HG03571 (cell line): ENCODE results near the gene RCL1.
"Not testable (repeated sequence)": the region's sequence is repeated elsewhere in the genome, so short reads cannot be mapped to it uniquely, and the experiment has no call there.

Source experiments
- ATAC-seq: cut with Tn5 transposase; IDR thresholded peaks from one replicate; pipeline ENCODE4 v1.9.1; 2021; ENCODE audit not compliant: unreplicated experiment

RCL1 gene, protein sequence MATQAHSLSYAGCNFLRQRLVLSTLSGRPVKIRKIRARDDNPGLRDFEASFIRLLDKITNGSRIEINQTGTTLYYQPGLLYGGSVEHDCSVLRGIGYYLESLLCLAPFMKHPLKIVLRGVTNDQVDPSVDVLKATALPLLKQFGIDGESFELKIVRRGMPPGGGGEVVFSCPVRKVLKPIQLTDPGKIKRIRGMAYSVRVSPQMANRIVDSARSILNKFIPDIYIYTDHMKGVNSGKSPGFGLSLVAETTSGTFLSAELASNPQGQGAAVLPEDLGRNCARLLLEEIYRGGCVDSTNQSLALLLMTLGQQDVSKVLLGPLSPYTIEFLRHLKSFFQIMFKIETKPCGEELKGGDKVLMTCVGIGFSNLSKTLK

DNA sequence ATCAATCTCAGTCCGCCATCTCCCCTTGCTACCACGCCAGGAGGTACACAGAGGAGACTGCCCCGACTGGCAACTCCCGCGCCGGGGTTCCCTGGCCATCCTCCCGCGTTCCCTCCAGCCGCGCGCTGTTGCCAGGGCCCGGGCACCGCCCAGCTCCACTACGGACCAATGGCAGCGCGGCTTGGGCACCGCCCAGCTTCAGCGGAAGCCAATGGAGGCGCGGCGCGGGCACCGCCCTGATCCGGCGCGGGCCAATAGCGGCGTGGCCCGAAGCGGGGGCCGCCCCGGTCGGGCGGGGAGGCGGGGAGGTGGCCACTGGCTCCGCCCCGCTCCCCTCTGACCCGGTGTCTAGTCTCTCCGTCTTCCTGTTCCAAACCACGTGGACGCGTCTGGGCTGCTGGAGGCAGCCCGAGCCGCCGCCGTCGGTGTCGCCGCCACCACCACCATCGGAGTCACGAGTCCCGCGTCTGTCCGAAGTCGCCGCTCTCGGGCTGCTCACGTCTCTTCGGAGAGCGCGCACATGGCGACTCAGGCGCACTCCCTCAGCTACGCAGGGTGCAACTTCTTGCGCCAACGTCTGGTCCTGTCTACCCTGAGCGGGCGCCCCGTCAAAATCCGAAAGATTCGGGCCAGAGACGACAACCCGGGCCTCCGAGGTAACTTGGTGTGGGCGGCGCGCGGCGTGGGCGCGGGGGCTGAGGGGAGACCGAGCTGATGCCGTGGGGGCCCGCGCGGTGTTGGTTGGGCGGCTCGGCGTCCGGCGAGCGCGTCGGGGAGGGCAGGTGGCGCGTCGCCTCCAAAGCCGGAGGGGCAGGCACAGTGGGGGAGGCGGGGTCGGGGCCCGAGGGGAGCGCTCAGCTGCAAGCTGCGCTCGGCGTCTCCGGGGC lies at the start of gene RCL1:
Gene RCL1, plus strand, starts transcription at position 373 of the 887 bp plus-strand sequence. Its CDS starts 148 bp downstream, at position 521.
- peak; percentile 95 for ATAC-seq

DNA sequence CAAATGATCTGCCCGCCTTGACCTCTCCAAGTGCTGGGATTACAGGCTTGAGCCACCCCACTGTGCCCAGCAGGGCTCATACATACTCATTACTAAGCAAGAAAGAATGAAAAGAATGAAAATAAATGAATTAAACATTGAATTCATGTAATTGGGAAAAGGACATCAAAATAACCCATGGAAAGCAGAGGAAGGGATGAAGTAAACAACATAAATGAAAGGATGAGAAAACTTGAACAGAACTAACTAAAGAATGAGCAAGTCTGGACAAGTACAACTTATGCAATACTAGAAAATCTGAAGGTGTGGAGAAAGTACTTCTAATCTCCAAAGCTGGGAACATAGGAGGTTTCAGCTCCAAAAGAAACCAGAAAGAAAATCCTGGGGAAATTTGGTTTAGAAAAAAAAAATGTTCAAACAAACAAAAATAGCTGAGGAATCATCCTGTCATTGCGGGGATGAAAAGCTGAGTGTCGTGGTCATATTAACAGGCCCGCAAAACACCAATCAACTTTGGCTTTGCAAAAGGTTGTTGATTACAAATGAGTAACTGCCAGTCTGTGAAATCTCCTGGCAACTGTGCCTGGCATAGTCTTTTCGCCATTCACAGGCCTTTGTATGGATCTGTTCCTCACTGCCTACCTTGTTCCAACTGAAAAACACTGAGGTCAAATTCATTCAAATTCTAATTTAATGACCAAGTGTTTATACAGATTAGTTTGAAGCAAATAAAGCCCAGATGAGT lies 49.4 kb upstream of the RCL1 start:
- ATAC-seq, result no peak

DNA sequence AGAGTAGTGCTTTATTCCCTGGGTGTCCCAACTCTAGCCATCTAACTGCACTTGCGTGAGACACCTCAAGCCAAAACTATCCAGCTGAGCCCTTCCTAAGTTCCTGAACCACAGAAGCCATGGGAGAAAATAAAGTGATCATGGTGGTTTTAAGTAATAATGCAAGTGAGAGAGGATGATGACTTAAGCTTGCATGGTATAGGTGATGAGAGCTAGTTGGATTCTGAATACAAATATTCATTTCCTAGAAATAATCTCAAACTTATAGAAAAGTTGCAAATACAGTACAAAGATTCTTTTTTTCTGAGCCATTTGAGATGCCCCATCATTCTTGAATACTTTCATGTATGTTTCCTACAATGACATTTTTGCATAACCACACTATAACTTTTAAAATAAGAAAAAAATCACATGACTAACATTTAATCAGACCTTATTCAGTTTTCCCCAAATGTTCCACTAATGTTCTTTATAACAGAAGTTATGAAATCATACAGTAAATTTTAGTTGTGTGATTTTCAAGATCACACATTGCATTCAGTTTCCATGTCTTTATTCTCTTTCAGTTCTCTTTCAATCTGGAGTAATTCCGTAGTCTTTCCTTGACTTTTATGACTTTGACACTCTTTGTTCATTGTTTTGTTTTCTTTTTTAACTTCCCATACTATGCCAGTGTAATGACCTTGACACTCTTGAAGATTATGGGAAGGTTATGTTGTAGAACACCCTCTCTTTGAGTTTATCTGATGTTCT lies 46.3 kb upstream of the RCL1 start:
- ATAC-seq, result no peak

DNA sequence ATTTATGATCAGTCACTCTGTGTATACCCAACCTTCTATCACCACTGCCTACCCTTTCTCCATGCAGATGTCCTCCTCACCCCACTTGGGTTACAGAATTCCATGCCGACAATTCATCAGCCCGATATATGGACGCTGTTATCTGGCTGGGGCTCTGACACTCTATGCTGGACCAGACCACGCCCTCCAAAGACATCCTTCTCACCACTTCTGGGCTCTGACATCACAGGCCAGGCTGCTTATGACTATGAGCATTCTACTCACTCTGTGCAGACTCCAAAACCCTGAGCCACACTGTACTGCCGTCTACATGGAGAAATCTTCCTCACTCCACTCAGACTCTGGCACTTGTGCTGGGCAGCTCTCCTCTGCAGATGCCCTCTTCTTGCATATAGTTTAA lies 44.1 kb upstream of the RCL1 start:
- no peak for ATAC-seq

DNA sequence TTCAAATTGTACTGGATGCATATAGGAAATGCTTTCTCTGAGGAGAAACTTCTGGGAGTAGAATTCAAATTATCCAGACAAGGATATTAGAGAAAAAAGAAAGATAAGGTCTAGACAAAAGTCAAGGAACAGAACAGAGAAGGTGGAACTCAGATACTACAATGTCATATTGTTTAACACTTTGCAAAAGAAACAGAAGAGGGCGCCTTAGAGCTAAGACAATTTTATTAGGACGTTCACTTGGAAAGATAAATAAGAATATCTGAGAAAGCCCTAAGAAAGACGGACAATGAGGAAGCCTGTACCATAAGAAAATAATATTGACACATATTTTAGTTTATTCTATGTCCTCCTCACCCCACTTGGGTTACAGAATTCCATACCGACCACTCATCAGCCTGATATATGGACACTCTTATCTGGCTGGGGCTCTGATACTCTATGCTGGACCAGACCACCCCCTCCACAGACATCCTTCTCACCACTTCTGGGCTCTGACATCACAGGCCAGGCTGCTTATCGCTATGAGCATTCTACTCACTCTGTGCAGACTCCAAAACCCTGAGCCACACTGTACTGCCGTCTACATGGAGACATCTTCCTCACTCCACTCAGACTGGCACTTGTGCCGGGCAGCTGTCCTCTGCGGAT lies 42.6 kb upstream of the RCL1 start:
- ATAC-seq, result no peak

DNA sequence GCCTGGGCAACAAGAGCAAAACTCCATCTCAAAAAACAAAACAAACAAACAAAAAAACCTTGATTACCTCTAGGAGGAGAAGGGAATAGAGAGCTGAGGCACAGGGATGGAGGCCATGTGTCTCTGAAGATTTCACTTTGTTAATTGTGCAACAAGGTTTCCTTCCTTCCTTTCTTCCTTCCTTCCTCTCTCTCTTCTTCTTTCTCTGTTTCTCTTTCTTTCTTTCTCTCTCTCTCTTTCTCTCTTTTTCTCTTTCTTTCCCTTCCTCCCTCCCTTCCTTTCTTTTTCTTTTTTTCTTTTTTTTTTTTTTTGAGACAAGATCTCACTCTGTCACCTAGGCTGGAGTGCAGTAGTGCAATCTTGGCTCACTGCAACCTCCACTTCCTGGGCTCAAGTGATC lies 38.2 kb upstream of the RCL1 start:
- ATAC-seq, result not testable (repeated sequence)

DNA sequence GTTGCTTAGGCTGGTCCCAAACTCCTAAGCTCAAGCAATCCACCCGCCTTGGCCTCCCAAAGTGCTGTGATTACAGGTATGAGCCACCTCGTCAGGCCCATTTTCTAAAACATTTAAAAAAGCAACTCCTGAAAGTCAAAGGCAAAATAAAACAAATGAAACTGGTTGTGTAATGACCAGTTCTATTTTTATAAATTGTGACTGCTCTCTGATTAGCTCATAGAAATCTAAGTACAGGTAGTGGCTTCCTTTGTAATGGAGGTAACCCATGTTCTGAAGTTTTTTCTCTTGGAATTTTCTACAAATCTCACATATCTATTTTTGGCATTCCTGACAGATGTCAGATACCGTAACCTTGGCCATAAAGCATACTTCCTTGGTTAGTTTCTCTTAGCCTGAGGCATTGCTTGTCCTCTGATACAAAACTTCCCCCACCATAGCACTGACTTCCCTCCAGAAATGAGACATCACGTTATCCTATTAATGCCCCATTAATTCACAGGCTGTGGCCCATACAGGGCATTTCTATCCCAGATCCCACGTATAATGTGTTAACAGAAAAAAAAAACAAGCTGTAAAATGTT lies 37.6 kb upstream of the RCL1 start:
- ATAC-seq, result no peak

DNA sequence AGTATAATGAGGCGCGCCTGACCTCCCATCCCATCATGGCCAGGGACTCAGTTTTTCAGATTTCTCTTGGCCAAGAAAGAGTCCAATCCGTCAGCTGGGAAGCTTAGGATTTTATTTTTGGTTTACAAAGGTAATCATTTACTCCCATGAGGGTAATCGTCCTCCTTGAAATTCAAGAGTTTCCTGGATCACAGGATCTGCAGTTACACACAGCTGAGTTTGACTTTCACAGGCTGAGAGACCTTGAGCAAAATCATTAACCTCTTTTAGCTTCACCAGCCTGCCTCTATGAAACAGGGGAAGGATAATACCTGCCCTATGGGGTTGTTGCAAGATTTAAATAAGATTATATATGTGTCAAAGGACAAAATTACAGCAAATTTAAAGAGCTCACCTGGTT lies 36.3 kb upstream of the RCL1 start:
- no peak for ATAC-seq

DNA sequence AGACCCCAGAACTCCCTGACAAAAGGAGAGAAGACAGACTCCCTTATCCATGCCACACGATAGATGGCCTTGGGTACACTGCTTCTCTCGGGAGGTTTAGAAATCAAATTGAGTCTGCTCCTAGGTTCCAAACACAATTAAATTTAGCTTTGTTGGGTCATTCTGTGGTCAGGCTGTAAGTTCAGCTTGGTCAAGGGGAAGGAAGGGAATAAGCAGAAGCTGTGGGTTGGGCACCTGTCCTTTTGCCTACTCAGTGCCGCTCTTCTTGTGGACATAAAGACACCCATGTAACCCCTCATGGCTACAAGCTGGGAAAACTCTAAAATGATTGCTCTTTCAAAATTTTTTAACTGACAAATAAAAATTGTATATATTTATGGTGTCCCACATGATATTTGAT lies 32.6 kb upstream of the RCL1 start:
- no peak for ATAC-seq

DNA sequence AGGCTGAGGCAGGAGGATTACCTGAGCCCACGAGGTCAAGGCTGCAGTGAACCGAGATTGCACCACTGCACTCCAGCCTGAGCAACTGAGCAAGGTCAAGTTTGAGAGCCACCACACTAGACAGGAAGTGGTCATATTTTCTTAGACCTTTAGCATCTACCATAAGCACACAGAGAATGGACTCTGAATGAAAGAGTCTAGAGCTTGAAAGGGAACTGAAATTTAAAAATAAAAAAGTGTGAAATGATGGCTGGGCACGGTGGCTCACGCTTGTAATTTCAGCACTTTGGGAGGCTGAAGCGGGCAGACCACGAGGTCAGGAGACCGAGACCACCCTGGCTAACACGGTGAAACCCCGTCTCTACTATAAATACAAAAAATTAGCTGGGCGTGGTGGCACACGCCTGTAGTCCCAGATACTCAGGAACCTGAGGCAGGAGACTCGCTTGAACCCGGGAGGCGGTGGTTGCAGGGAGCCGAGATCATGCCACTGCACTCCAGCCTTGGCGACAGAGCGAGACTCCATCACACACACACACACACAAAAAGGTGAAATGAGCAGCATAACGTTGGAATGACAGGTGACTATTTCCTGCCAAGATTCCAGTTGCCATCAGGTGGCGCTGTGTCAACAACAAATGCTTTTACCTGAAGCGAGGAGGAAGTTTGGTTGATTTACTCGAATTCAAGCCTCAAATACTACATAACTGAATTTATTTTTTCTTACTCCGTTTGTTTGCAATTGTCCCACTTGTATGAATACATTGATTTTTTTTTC lies 30.4 kb upstream of the RCL1 start:
- peak; percentile 88 for ATAC-seq

DNA sequence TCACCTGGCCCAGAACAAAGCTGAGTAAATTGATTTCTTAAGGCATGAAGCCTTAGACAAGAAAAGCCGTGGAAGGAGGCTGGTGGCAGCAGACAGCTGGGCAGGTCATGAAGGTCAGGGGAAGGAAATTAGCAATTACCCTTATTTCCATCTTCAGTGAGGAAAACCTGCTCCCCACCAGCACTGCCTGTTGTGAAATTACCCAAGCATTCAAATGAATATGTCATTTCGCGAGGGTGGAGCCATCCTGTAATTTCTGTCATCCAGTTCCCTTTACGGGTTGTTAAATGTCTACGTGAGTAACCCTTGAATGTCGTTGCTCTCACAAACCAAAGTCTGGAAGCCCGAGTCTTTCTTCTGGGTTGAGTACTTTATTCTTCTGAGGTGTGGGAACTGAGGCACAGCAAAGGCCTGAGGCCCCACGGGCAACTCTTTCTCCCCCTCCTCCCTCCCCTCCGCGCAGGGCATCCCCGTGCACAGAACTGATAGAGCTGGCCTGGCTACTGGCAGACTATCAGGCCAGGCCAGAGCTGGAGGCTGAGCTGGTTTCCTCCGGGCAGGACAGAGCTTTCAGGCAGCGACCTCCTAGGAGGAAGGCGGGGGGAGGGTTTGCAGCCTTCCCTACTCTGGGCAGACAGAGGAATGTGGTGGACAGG lies 29.7 kb upstream of the RCL1 start:
- peak; percentile 5 for ATAC-seq

DNA sequence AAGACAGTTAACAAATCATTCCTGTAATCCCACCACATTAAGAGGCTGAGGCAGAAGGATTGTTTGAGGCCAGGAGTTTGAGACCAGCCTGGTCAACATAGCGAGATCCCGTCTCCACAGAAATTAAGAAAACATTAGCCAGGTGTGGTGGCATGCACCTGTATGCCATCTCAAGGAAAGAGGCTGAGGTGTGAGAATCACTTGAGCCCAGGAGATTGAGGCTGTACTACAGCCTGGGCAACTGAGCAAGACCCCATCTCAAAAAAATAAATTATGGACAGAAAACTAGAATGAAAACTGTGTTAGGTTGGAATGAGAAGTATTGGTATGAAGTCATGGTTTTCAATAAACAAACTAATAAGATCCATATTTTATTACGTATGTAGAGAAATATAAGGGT lies 28.7 kb upstream of the RCL1 start:
- no peak for ATAC-seq

DNA sequence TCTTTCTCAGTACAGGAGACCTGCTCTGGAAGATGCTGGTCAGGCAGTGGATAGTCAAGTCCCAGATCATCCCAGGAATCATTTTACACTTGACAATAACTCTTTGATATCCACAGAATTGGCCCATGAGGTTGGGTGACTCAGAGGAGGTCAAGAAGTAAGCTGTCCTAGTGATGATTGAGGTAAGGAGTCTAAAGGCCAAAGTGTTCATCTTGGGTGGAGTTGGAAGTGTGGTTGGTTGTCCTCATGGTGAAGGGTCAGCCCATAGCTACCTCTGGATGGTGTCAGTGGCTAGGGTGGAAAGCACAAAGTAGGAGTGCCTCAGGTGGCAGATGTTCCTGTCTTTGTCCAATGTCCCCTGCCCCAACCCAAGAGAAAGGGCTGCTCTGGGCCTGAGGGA lies 24.1 kb upstream of the RCL1 start:
- no peak for ATAC-seq

DNA sequence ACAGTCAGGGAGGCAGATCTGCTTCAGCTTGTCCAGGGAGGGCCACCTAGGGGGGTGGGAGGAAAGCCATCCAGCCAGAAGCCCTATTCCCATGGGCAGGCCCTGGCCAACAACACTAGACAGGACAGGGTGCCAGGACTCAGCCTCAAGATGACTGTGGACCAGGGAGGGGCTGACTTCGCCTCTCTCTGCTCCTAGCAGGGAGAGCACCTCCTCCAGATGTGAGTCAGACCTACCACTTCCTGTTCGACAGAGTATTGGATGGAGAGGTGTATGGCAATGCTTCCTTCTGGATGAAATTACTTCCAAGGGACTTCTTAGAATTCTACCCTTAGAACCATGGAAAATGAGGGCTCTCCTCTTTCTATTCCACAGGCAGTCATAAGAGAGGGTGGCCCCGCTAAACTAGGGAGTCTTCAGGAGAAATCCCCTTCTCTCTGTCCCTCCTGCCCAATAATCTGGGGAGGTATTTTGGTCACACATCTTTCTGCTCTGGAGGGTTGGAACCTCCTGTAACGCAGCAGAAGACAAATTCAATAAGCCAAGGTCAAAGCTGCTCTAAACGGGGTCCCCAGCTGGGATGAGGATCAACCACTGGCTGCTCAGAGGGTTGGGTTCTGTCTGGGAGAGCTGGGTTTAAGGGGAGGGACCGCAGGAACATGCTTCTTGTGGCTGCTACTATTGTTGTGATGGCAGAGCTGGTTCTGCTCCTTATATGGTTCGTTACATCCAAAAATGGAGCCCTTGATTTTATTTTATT lies 23.2 kb upstream of the RCL1 start:
- no peak for ATAC-seq

DNA sequence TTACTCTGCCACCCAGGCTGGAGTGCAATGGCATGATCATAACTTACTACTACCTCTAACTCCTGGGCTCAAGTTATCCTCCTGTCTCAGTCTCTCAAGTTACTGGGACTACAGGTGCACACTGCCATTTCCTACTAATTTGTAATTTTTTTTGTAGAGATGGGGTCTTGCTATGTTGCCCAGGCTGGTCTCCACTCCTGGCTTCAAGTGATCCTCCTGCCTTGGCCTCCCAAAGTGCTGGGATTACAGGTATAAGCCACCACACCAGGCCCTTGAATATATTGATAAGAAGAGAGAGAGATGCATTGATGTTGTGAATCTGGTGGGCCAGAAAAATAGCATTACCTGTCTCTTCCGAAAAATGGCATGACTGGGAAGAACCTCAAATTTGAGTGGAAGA lies 21.0 kb upstream of the RCL1 start:
- ATAC-seq, result no peak

DNA sequence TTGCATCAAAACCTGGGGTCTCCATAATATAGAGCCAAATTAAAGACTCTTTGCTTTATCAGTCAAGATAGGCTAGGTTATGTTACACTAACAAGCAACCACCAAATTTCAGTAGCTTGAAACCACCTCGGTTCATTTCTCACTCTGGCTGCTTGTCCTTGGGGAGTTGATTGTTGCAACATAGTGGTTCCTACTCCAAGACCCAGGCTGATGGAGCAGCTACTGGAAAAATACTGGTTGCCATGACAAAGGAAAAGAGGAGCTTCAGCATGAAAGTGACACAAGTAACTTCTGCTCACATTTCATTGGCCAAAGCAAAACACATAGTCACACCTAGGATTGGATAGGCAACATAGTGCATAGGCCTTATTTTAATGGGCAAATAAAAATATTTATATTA lies 18.5 kb upstream of the RCL1 start:
- no peak for ATAC-seq

DNA sequence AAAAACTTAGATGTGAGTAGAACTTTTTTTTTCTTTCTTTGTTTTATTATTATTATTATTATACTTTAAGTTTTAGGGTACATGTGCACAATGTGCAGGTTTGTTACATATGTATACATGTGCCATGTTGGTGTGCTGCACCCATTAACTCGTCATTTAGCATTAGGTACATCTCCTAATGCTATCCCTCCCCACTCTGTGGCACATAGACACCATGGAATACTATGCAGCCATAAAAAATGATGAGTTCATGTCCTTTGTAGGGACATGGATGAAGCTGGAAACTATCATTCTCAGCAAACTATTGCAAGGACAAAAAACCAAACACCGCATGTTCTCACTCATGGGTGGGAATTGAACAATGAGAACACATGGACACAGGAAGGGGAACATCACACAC lies 17.8 kb upstream of the RCL1 start:
- not testable (repeated sequence) for ATAC-seq

DNA sequence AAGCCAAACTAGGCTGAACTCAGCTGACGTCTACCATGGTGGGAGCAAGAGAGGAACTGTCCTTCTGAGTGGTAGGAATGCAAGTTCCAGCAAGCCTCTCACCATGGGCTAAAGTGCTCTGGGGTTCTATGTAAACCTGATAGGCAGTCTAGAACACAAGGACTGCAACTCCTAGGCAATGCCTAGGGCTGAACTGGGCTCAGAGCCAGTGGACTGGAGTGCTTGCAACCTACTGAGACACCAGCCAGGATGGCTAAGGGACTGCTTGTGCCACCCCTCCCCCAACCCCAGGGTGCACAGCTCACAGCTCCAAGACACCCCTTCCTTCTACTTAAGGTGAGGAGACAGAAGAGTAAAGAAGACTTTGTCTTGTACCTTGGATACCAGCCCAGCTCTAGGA lies 12.1 kb upstream of the RCL1 start:
- no peak for ATAC-seq
